ENCODE data around the gene MCRS1. TPM values are rescaled to one million over a fixed set of nuclear protein-coding genes. Genes with fewer than 3 reads are reported as not detected.

The MCRS1 gene
- 50.4 and 67.0 TPM in 2 replicates for total RNA-seq

GRCh38 chr12:49567611-49568441, at the start of gene MCRS1:
MCRS1 (minus strand) TSS chr12:49568142; CDS start chr12:49566731, 1,411 bp downstream.

GRCh38 chr12:49605539-49605938, 37.6 kb upstream of the MCRS1 start, which contains the start of gene FAM186B:
FAM186B (minus strand) TSS chr12:49605639; CDS start chr12:49605477, 162 bp downstream.

GRCh38 chr12:49538510-49539403, 29.2 kb downstream of the MCRS1 start, which contains the start of gene KCNH3:
KCNH3 (plus strand) TSS chr12:49539030; CDS start chr12:49539417, 387 bp downstream.

Other genes with a start within 250 kb of the MCRS1 start
- 3.5 and 10.7 TPM in 2 replicates for gene TROAP, start 244.9 kb downstream of the MCRS1 start, total RNA-seq
- not detected in 2 replicates for gene C1QL4, start 231.0 kb downstream of the MCRS1 start, total RNA-seq
- 0.27 and 2.0 TPM in 2 replicates for gene DNAJC22, start 221.3 kb downstream of the MCRS1 start, total RNA-seq
- gene SPATS2, start 200.7 kb downstream of the MCRS1 start, total RNA-seq, result 40.1 and 46.0 TPM in 2 replicates
- under 0.01 and 0.09 TPM in 2 replicates for gene KCNH3, start 29.1 kb downstream of the MCRS1 start, total RNA-seq
- 0.09 TPM in 2 replicates for gene FAM186B, start 37.5 kb upstream of the MCRS1 start, total RNA-seq
- gene PRPF40B, start 55.4 kb upstream of the MCRS1 start, total RNA-seq, result 3.2 and 8.8 TPM in 2 replicates
- gene FMNL3, start 139.3 kb upstream of the MCRS1 start, total RNA-seq, result 70.0 and 83.1 TPM in 2 replicates
- gene TMBIM6, start 173.4 kb upstream of the MCRS1 start, total RNA-seq, result 269 and 354 TPM in 2 replicates

Data from endothelial cell of coronary artery (primary cell).